ENCODE data around the gene CHD2.

GRCh38 chr15:92981333-92981732 lies 81.2 kb downstream of the CHD2 start:
- TF ChIP-seq EP300 (IDR thresholded peaks at IDR 0.05) (no peak), CTCF (IDR thresholded peaks at IDR 0.05) (no peak), POLR2A (IDR thresholded peaks at IDR 0.05) (no peak)

All from sigmoid colon (tissue), 4 donors.